ENCODE measurements around the gene CIB4.
"Not testable (repeated sequence)": the region's sequence is repeated elsewhere in the genome, so short reads cannot be mapped to it uniquely, and the experiment has no call there.

CIB4 gene

GRCh38 chr2:26655120-26655519, 14.0 kb upstream of the CIB4 start:
- H3K27ac Mint-ChIP-seq, result not testable (repeated sequence)

GRCh38 chr2:26654061-26654340, 12.8 kb upstream of the CIB4 start:
- Mint-ChIP-seq H3K9me3 (peaks cover 5% of the 10 kb centered on the region), H3K27ac (no peak overlapping the region), H3K36me3 (ENCODE audit: low read depth) (no peaks in the 10 kb centered on the region), H3K4me3 (no peak overlapping the region), H3K27me3 (ENCODE audit: low read depth) (no peaks in the 10 kb centered on the region), H3K4me1 (ENCODE audit: low read depth) (no peaks in the 10 kb centered on the region)
- DNase-seq (ENCODE audit: low spot score), result no peak

More at GRCh38 chr2:26655120-26655519, 14.0 kb upstream of the CIB4 start:
- not testable (repeated sequence) for H3K27me3 Mint-ChIP-seq (ENCODE audit: low read depth); H3K36me3 Mint-ChIP-seq (ENCODE audit: low read depth); H3K4me3 Mint-ChIP-seq; H3K4me1 Mint-ChIP-seq (ENCODE audit: low read depth); DNase-seq (ENCODE audit: low spot score)
- peaks cover 14% of the 10 kb centered on the region for H3K9me3 Mint-ChIP-seq

- Mint-ChIP-seq H3K4me1 (ENCODE audit: low read depth) (no peaks in the 10 kb centered on the region), H3K36me3 (ENCODE audit: low read depth) (no peaks in the 10 kb centered on the region), H3K4me3 (no peak overlapping the region), H3K27ac (no peak overlapping the region), H3K9me3 (no peaks in the 10 kb centered on the region), H3K27me3 (ENCODE audit: low read depth) (no peaks in the 10 kb centered on the region)
- no peak for DNase-seq (ENCODE audit: low spot score)
These were observed 12.3 kb upstream of the CIB4 start for GRCh38 chr2:26653207-26654060.

GRCh38 chr2:26652361-26653041, 11.3 kb upstream of the CIB4 start:
- H3K36me3 Mint-ChIP-seq (ENCODE audit: low read depth), result no peaks in the 10 kb centered on the region
- H3K27ac Mint-ChIP-seq, result no peak overlapping the region
- no peaks in the 10 kb centered on the region for H3K9me3 Mint-ChIP-seq
- H3K4me3 Mint-ChIP-seq, result no peak overlapping the region
- no peak for DNase-seq (ENCODE audit: low spot score)
- no peaks in the 10 kb centered on the region for H3K4me1 Mint-ChIP-seq (ENCODE audit: low read depth)
- H3K27me3 Mint-ChIP-seq (ENCODE audit: low read depth), result no peaks in the 10 kb centered on the region

- H3K9me3 Mint-ChIP-seq, result no peaks in the 10 kb centered on the region
- DNase-seq (ENCODE audit: low spot score), result no peak
- H3K4me1 Mint-ChIP-seq (ENCODE audit: low read depth), result no peaks in the 10 kb centered on the region
- no peaks in the 10 kb centered on the region for H3K27me3 Mint-ChIP-seq (ENCODE audit: low read depth)
- H3K36me3 Mint-ChIP-seq (ENCODE audit: low read depth), result no peaks in the 10 kb centered on the region
- no peak overlapping the region for H3K27ac Mint-ChIP-seq
- H3K4me3 Mint-ChIP-seq, result no peak overlapping the region
These were observed 10.6 kb upstream of the CIB4 start for GRCh38 chr2:26651799-26652198.

- H3K9me3 Mint-ChIP-seq, result no peaks in the 10 kb centered on the region
- H3K36me3 Mint-ChIP-seq (ENCODE audit: low read depth), result no peaks in the 10 kb centered on the region
- H3K27me3 Mint-ChIP-seq (ENCODE audit: low read depth), result no peaks in the 10 kb centered on the region
- no peak overlapping the region for H3K4me3 Mint-ChIP-seq
- no peaks in the 10 kb centered on the region for H3K4me1 Mint-ChIP-seq (ENCODE audit: low read depth)
- H3K27ac Mint-ChIP-seq, result no peak overlapping the region
- no peak for DNase-seq (ENCODE audit: low spot score)
These were observed 10.3 kb upstream of the CIB4 start for GRCh38 chr2:26651470-26651771.

GRCh38 chr2:26650713-26651469, 9.7 kb upstream of the CIB4 start:
- H3K9me3 Mint-ChIP-seq, result no peaks in the 10 kb centered on the region
- no peak for DNase-seq (ENCODE audit: low spot score)
- H3K36me3 Mint-ChIP-seq (ENCODE audit: low read depth), result no peaks in the 10 kb centered on the region
- H3K27me3 Mint-ChIP-seq (ENCODE audit: low read depth), result peaks cover 4% of the 10 kb centered on the region
- no peak overlapping the region for H3K4me3 Mint-ChIP-seq
- H3K27ac Mint-ChIP-seq, result no peak overlapping the region
- no peaks in the 10 kb centered on the region for H3K4me1 Mint-ChIP-seq (ENCODE audit: low read depth)

GRCh38 chr2:26649992-26650712, 9.0 kb upstream of the CIB4 start:
- H3K36me3 Mint-ChIP-seq (ENCODE audit: low read depth), result no peaks in the 10 kb centered on the region
- H3K9me3 Mint-ChIP-seq, result no peaks in the 10 kb centered on the region
- no peak for DNase-seq (ENCODE audit: low spot score)
- H3K4me3 Mint-ChIP-seq, result no peak overlapping the region
- no peaks in the 10 kb centered on the region for H3K4me1 Mint-ChIP-seq (ENCODE audit: low read depth)
- H3K27me3 Mint-ChIP-seq (ENCODE audit: low read depth), result peaks cover 9% of the 10 kb centered on the region
- no peak overlapping the region for H3K27ac Mint-ChIP-seq

- H3K4me1 Mint-ChIP-seq (ENCODE audit: low read depth), result no peaks in the 10 kb centered on the region
- H3K27me3 Mint-ChIP-seq (ENCODE audit: low read depth), result peaks cover 15% of the 10 kb centered on the region
- no peaks in the 10 kb centered on the region for H3K36me3 Mint-ChIP-seq (ENCODE audit: low read depth)
- no peak for DNase-seq (ENCODE audit: low spot score)
- no peaks in the 10 kb centered on the region for H3K9me3 Mint-ChIP-seq
- no peak overlapping the region for H3K27ac Mint-ChIP-seq
- H3K4me3 Mint-ChIP-seq, result no peak overlapping the region
These were observed 8.2 kb upstream of the CIB4 start for GRCh38 chr2:26649322-26649721.

GRCh38 chr2:26648516-26648915, 7.3 kb upstream of the CIB4 start:
- no peak overlapping the region for H3K4me3 Mint-ChIP-seq
- DNase-seq (ENCODE audit: low spot score), result no peak
- H3K36me3 Mint-ChIP-seq (ENCODE audit: low read depth), result no peaks in the 10 kb centered on the region
- H3K9me3 Mint-ChIP-seq, result no peaks in the 10 kb centered on the region
- H3K27me3 Mint-ChIP-seq (ENCODE audit: low read depth), result peaks cover 15% of the 10 kb centered on the region
- H3K27ac Mint-ChIP-seq, result no peak overlapping the region
- no peaks in the 10 kb centered on the region for H3K4me1 Mint-ChIP-seq (ENCODE audit: low read depth)

GRCh38 chr2:26647981-26648380, 6.8 kb upstream of the CIB4 start:
- Mint-ChIP-seq H3K4me3 (no peak overlapping the region), H3K36me3 (ENCODE audit: low read depth) (no peaks in the 10 kb centered on the region), H3K27ac (no peak overlapping the region), H3K27me3 (ENCODE audit: low read depth) (peaks cover 15% of the 10 kb centered on the region), H3K4me1 (ENCODE audit: low read depth) (no peaks in the 10 kb centered on the region), H3K9me3 (no peaks in the 10 kb centered on the region)
- no peak for DNase-seq (ENCODE audit: low spot score)

- H3K27ac Mint-ChIP-seq, result no peak overlapping the region
These were observed 6.0 kb upstream of the CIB4 start for GRCh38 chr2:26646986-26647672.

GRCh38 chr2:26645762-26646161, 4.6 kb upstream of the CIB4 start:
- Mint-ChIP-seq H3K27ac (no peak overlapping the region), H3K4me1 (ENCODE audit: low read depth) (no peaks in the 10 kb centered on the region), H3K36me3 (ENCODE audit: low read depth) (no peaks in the 10 kb centered on the region), H3K27me3 (ENCODE audit: low read depth) (peaks cover 18% of the 10 kb centered on the region), H3K9me3 (no peaks in the 10 kb centered on the region), H3K4me3 (no peak overlapping the region)
- no peak for DNase-seq (ENCODE audit: low spot score)

More at GRCh38 chr2:26646986-26647672, 6.0 kb upstream of the CIB4 start:
- H3K4me1 Mint-ChIP-seq (ENCODE audit: low read depth), result no peaks in the 10 kb centered on the region
- no peak overlapping the region for H3K4me3 Mint-ChIP-seq
- no peaks in the 10 kb centered on the region for H3K9me3 Mint-ChIP-seq
- no peak for DNase-seq (ENCODE audit: low spot score)
- H3K36me3 Mint-ChIP-seq (ENCODE audit: low read depth), result no peaks in the 10 kb centered on the region
- H3K27me3 Mint-ChIP-seq (ENCODE audit: low read depth), result peaks cover 15% of the 10 kb centered on the region
